Liver (tissue), 9 donors: ENCODE results near the gene DNTTIP2. TPM values are rescaled to one million over a fixed set of nuclear protein-coding genes. Genes with fewer than 3 reads are reported as not detected.

Source experiments
- DNase-seq: peaks from one replicate; pipeline ENCODE4 v3.0.0-alpha.2; 2017; ENCODE audit warnings: low spot score
- H3K27ac ChIP-seq, 2 donors: one replicate each; pipeline ENCODE4 v1.7.0; 2013; ENCODE audit warnings: inconsistent platforms in 2 of 2, low read length in 2 of 2, control low read depth in 1 of 2, low read depth in 1 of 2, mild to moderate bottlenecking in 1 of 2
- H3K27me3 ChIP-seq, 4 donors: one replicate each; pipeline versions ENCODE4 v1.6.1 to v1.7.0; 2013; ENCODE audit warnings: low read length in 3 of 4, inconsistent platforms in 1 of 4, mild to moderate bottlenecking in 1 of 4, moderate library complexity in 1 of 4; ENCODE audit not compliant: control insufficient read depth in 4 of 4, insufficient read depth in 4 of 4
- H3K36me3 ChIP-seq, 4 donors: one replicate each; pipeline versions ENCODE4 v1.6.1 to v1.7.0; 2013; ENCODE audit warnings: low read length in 3 of 4, mild to moderate bottlenecking in 3 of 4, low read depth in 1 of 4, moderate library complexity in 1 of 4; ENCODE audit not compliant: control insufficient read depth in 4 of 4, insufficient read depth in 3 of 4
- H3K4me1 ChIP-seq, 4 donors: one replicate each; pipeline versions ENCODE4 v1.6.1 to v1.7.0; 2013; ENCODE audit warnings: low read length in 3 of 4, mild to moderate bottlenecking in 3 of 4, moderate library complexity in 1 of 4; ENCODE audit not compliant: control insufficient read depth in 4 of 4, insufficient read depth in 4 of 4
- H3K4me3 ChIP-seq, 3 donors: one replicate each; pipeline versions ENCODE4 v1.6.1 to v1.7.0; 2013; ENCODE audit warnings: low read length in 3 of 3, control low read depth in 1 of 3, low read depth in 1 of 3, mild to moderate bottlenecking in 1 of 3
- H3K9ac ChIP-seq, 2 donors: one replicate each; pipeline ENCODE4 v1.7.0; 2013; ENCODE audit warnings: low read length in 2 of 2, mild to moderate bottlenecking in 2 of 2, moderate library complexity in 2 of 2, control low read depth in 1 of 2, low read depth in 1 of 2
- H3K9me3 ChIP-seq, 4 donors: one replicate each; pipeline versions ENCODE4 v1.6.1 to v1.7.0; 2013; ENCODE audit warnings: low read length in 3 of 4; ENCODE audit not compliant: control insufficient read depth in 4 of 4
- ATF3 ChIP-seq: IDR thresholded peaks from 2 replicates; pipeline ENCODE4 v1.6.1; 2016; ENCODE audit warnings: antibody characterized with exemption
- EGR1 ChIP-seq, 2 donors: IDR thresholded peaks; 2 replicates each; pipeline ENCODE4 v1.6.1; 2016 to 2018; ENCODE audit warnings: antibody characterized with exemption in 2 of 2, low read depth in 2 of 2
- FOXA1 ChIP-seq: IDR thresholded peaks from 2 replicates; pipeline ENCODE4 v1.6.1; 2016; ENCODE audit warnings: antibody characterized with exemption
- FOXA2 ChIP-seq: IDR thresholded peaks from 2 replicates; pipeline ENCODE4 v1.6.1; 2016; ENCODE audit warnings: antibody characterized with exemption
- GABPA ChIP-seq, 2 donors: IDR thresholded peaks in 1 of 2; conservative IDR thresholded peaks in 1 of 2; 2 replicates each; pipeline ENCODE4 v1.6.1; 2016; ENCODE audit warnings: antibody characterized with exemption in 2 of 2, mild to moderate bottlenecking in 1 of 2, moderate library complexity in 1 of 2
- HNF4A ChIP-seq, 2 donors: conservative IDR thresholded peaks; 2 replicates each; pipeline ENCODE4 v1.6.1; 2016; ENCODE audit warnings: antibody characterized with exemption in 2 of 2, mild to moderate bottlenecking in 2 of 2
- HNF4G ChIP-seq: IDR thresholded peaks from 2 replicates; pipeline ENCODE4 v1.6.1; 2016; ENCODE audit warnings: antibody characterized with exemption
- JUND ChIP-seq, 2 donors: IDR thresholded peaks; 2 replicates each; pipeline ENCODE4 v1.6.1; 2016; ENCODE audit warnings: antibody characterized with exemption in 2 of 2
- MAX ChIP-seq: IDR thresholded peaks from 2 replicates; pipeline ENCODE4 v1.6.1; 2016; ENCODE audit warnings: antibody characterized with exemption
- RAD21 ChIP-seq, 2 donors: IDR thresholded peaks; 2 replicates each; pipeline ENCODE4 v1.6.1; 2016; ENCODE audit warnings: antibody characterized with exemption in 2 of 2, mild to moderate bottlenecking in 2 of 2
- REST ChIP-seq: IDR thresholded peaks from 2 replicates; pipeline ENCODE4 v1.6.1; 2016; ENCODE audit warnings: antibody characterized with exemption, mild to moderate bottlenecking
- RXRA ChIP-seq, 2 donors: IDR thresholded peaks; 2 replicates each; pipeline ENCODE4 v1.6.1; 2017 to 2018; ENCODE audit warnings: antibody characterized with exemption in 2 of 2, mild to moderate bottlenecking in 1 of 2
- SP1 ChIP-seq: IDR thresholded peaks from 2 replicates; pipeline ENCODE4 v1.6.1; 2018; ENCODE audit warnings: antibody characterized with exemption, mild to moderate bottlenecking
- TAF1 ChIP-seq: conservative IDR thresholded peaks from 2 replicates; pipeline ENCODE4 v1.6.1; 2016; ENCODE audit warnings: antibody characterized with exemption, mild to moderate bottlenecking
- YY1 ChIP-seq: IDR thresholded peaks from 2 replicates; pipeline ENCODE4 v1.6.1; 2016; ENCODE audit warnings: antibody characterized with exemption, mild to moderate bottlenecking
- WGBS: extraction: QIAGEN DNeasy Blood & Tissue Kit; methylation state at CpG from one replicate; pipeline ENCODE4 v1.1.7; 2013; 5-methylcytosine and 5-hydroxymethylcytosine counted together
- polyA plus RNA-seq, 2 donors: library from polyadenylated mRNA; stranded (reverse) in 1 of 2; unstranded in 1 of 2; fragments of 200-250 nt in 1 of 2; fragments of >200 nt in 1 of 2; fragmentation: Nextera tagmentation in 1 of 2; extraction: Ambion mirVana in 1 of 2; gene quantifications; one replicate each; pipeline versions ENCODE4 v1.2.1 to v1.2.3, GENCODE V29; 2013 to 2015
- total RNA-seq, 2 donors: library from RNA; depleted of rRNA; stranded (reverse); fragments of >200 nt; gene quantifications; one replicate each; pipeline ENCODE4 v1.2.3, GENCODE V29; 2014
- TF ChIP-seq, protein P1 (sequence below): fragments of 150-350 bp; IDR thresholded peaks from 2 replicates; pipeline ENCODE4 v1.5.1; 2017; ENCODE audit warnings: improper control_type of control experiment, low read depth, low read length; ENCODE audit not compliant: missing input control
- TF ChIP-seq, protein P2 (sequence below): IDR thresholded peaks from 2 replicates; pipeline ENCODE4 v1.6.1; 2016; ENCODE audit warnings: antibody characterized with exemption
- donor health status: healthy.
- donor health status: healthy.
- donor health status: healthy.
- donor health status: healthy.
- donor health status: healthy.

The DNTTIP2 gene
- total and polyA plus RNA-seq, 4 donors, result 10.9 to 19.7 (median 13.4) TPM

GRCh38 chr1:93824834-93825233 lies 54.2 kb downstream of the DNTTIP2 start:
- no peak for DNase-seq
- H3K9ac ChIP-seq, result no peak overlapping the region
- H3K27me3 ChIP-seq, result no peaks in the 10 kb centered on the region
- TF ChIP-seq RAD21 (IDR thresholded peaks at IDR 0.05) (no peak), TAF1 (no peak), JUND (IDR thresholded peaks at IDR 0.05) (no peak), MAX (no peak), RXRA (IDR thresholded peaks at IDR 0.05) (no peak), EGR1 (IDR thresholded peaks at IDR 0.05; ENCODE audit: low read depth in 2 of 2) (no peak), HNF4G (no peak)
- TF ChIP-seq, protein P1, sequence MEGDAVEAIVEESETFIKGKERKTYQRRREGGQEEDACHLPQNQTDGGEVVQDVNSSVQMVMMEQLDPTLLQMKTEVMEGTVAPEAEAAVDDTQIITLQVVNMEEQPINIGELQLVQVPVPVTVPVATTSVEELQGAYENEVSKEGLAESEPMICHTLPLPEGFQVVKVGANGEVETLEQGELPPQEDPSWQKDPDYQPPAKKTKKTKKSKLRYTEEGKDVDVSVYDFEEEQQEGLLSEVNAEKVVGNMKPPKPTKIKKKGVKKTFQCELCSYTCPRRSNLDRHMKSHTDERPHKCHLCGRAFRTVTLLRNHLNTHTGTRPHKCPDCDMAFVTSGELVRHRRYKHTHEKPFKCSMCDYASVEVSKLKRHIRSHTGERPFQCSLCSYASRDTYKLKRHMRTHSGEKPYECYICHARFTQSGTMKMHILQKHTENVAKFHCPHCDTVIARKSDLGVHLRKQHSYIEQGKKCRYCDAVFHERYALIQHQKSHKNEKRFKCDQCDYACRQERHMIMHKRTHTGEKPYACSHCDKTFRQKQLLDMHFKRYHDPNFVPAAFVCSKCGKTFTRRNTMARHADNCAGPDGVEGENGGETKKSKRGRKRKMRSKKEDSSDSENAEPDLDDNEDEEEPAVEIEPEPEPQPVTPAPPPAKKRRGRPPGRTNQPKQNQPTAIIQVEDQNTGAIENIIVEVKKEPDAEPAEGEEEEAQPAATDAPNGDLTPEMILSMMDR, result no peak
- H3K27ac ChIP-seq, result no peak overlapping the region
- no peak overlapping the region for H3K4me3 ChIP-seq
- H3K9me3 ChIP-seq, result no peaks in the 10 kb centered on the region
- no peaks in the 10 kb centered on the region for H3K4me1 ChIP-seq
- no peaks in the 10 kb centered on the region for H3K36me3 ChIP-seq
- 93% methylated on average over 6 of the region's 6 CpGs for WGBS

DNA sequence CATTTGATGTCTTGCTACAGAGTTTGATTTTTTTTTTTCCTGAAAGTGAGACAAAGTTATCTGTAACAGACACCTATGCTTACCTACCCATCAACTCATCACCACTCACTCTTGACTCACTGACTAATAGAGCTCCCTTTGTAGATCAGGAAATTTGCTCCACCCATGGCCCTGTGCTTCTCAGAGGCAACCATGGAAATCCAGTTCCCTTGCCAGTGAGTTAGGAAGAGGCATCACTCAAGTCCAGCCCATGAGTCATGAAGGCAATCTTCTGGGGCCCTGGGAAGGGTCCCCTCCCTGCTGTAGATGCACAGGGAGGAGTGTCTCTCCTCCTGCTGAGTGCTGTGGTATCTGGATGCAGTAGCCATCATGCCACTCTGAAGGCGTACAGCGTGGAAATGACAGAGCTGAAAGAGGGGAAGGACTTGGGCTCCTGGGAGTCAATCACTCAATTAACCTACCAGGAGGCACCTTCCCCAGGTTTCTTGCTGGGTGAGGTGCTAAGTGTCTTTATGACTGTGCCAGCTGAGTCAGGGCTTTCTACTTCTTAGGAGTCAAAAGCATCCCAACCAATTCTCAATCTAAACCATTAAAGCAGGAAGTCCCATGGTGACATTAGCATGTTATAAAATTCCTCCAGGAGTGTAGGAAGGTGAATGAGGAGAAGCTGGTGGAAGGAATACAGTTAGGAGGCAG lies 56.1 kb downstream of the DNTTIP2 start:
- TF ChIP-seq MAX (no peak), HNF4A (conservative IDR thresholded peaks at IDR 0.05) (no peak), HNF4G (no peak), REST (no peak), RXRA (IDR thresholded peaks at IDR 0.05) (no peak), SP1 (no peak), GABPA (IDR thresholded peaks at IDR 0.05 in 1 of 2, conservative IDR thresholded peaks at IDR 0.05 in 1 of 2) (no peak), ATF3 (no peak), FOXA2 (no peak), YY1 (no peak), FOXA1 (no peak), RAD21 (IDR thresholded peaks at IDR 0.05) (no peak)
- TF ChIP-seq, protein P1, result no peak
- TF ChIP-seq, protein P2, sequence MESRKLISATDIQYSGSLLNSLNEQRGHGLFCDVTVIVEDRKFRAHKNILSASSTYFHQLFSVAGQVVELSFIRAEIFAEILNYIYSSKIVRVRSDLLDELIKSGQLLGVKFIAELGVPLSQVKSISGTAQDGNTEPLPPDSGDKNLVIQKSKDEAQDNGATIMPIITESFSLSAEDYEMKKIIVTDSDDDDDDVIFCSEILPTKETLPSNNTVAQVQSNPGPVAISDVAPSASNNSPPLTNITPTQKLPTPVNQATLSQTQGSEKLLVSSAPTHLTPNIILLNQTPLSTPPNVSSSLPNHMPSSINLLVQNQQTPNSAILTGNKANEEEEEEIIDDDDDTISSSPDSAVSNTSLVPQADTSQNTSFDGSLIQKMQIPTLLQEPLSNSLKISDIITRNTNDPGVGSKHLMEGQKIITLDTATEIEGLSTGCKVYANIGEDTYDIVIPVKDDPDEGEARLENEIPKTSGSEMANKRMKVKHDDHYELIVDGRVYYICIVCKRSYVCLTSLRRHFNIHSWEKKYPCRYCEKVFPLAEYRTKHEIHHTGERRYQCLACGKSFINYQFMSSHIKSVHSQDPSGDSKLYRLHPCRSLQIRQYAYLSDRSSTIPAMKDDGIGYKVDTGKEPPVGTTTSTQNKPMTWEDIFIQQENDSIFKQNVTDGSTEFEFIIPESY, result no peak
- no peak overlapping the region for H3K4me3 ChIP-seq
- H3K9ac ChIP-seq, result no peak overlapping the region
- no peaks in the 10 kb centered on the region for H3K36me3 ChIP-seq
- 66% methylated on average over 2 of the region's 2 CpGs for WGBS
- H3K27me3 ChIP-seq, result no peaks in the 10 kb centered on the region
- no peak for DNase-seq
- no peak overlapping the region for H3K27ac ChIP-seq
- no peaks in the 10 kb centered on the region for H3K9me3 ChIP-seq
- peaks cover 0 to 3% (median 0%) of the 10 kb centered on the region in 4 donors for H3K4me1 ChIP-seq
